CD14-positive monocyte (primary cell): ENCODE results near the gene PSMF1. TPM values are rescaled to one million over a fixed set of nuclear protein-coding genes. Genes with fewer than 3 reads are reported as not detected.
"Not testable (repeated sequence)": the region's sequence is repeated elsewhere in the genome, so short reads cannot be mapped to it uniquely, and the experiment has no call there.

Source experiments
- DNase-seq, 3 donors: peaks; one replicate each; pipeline ENCODE4 v3.0.0-alpha.2; 2011 to 2022
- H2AFZ ChIP-seq: 2 replicates; pipeline ENCODE4 v1.6.0; 2012; ENCODE audit warnings: mild to moderate bottlenecking, low read depth, low read length, inconsistent platforms; ENCODE audit not compliant: insufficient read depth, poor library complexity, severe bottlenecking
- H3K27ac ChIP-seq, 2 donors: 1 replicate in 1 of 2; 2 replicates in 1 of 2; pipeline ENCODE4 v1.5.1; 2012 to 2013; ENCODE audit warnings: low read length in 2 of 2, control low read depth in 1 of 2, inconsistent platforms in 1 of 2, low read depth in 1 of 2, mild to moderate bottlenecking in 1 of 2
- H3K27me3 ChIP-seq, 2 donors: one replicate each; pipeline versions ENCODE4 v1.6.0 to v1.6.1; 2011 to 2013; ENCODE audit warnings: low read length in 2 of 2; ENCODE audit not compliant: control insufficient read depth in 2 of 2, insufficient read depth in 2 of 2
- H3K36me3 ChIP-seq, 2 donors: replicated peaks in 1 of 2; 1 replicate in 1 of 2; 2 replicates in 1 of 2; pipeline versions ENCODE4 v1.5.1 to v1.6.1; 2012 to 2013; ENCODE audit warnings: low read length in 2 of 2, control low read depth in 1 of 2, inconsistent platforms in 1 of 2, mild to moderate bottlenecking in 1 of 2; ENCODE audit not compliant: insufficient read depth in 2 of 2, control insufficient read depth in 1 of 2
- H3K4me1 ChIP-seq, 2 donors: 1 replicate in 1 of 2; 2 replicates in 1 of 2; pipeline versions ENCODE4 v1.5.1 to v1.6.1; 2012 to 2013; ENCODE audit warnings: low read length in 2 of 2, control low read depth in 1 of 2, inconsistent platforms in 1 of 2, mild to moderate bottlenecking in 1 of 2, moderate library complexity in 1 of 2; ENCODE audit not compliant: insufficient read depth in 2 of 2, control insufficient read depth in 1 of 2
- H3K4me2 ChIP-seq: replicated peaks from 2 replicates; pipeline ENCODE3; 2012; ENCODE audit warnings: low read length, moderate library complexity, mild to moderate bottlenecking; ENCODE audit not compliant: poor library complexity, severe bottlenecking; ENCODE audit errors: extremely low read depth
- H3K4me3 ChIP-seq, 3 experiments: fragments of 200-600 bp in 1 of 3; sonication (generic) in 1 of 3; replicated peaks in 1 of 3; 1 replicate in 2 of 3; 2 replicates in 1 of 3; pipeline ENCODE4 v1.5.1; 2011 to 2013; ENCODE audit warnings: low read length in 3 of 3, mild to moderate bottlenecking in 3 of 3, control low read depth in 2 of 3, low read depth in 2 of 3, inconsistent platforms in 1 of 3, moderate library complexity in 1 of 3
- H3K79me2 ChIP-seq: 2 replicates; pipeline ENCODE4 v1.6.0; 2012; ENCODE audit warnings: mild to moderate bottlenecking, control low read depth, inconsistent platforms, low read length, moderate library complexity; ENCODE audit not compliant: insufficient read depth
- H3K9ac ChIP-seq: 2 replicates; pipeline ENCODE4 v1.6.0; 2017; ENCODE audit warnings: low read length, mild to moderate bottlenecking; ENCODE audit not compliant: insufficient read depth, poor library complexity, severe bottlenecking
- H3K9me3 ChIP-seq, 2 donors: replicated peaks in 1 of 2; 1 replicate in 1 of 2; 2 replicates in 1 of 2; pipeline versions ENCODE4 v1.5.1 to v1.6.1; 2012 to 2013; ENCODE audit warnings: low read length in 2 of 2, control low read depth in 1 of 2; ENCODE audit not compliant: control insufficient read depth in 1 of 2, insufficient read depth in 1 of 2
- H4K20me1 ChIP-seq: 2 replicates; pipeline ENCODE4 v1.6.0; 2012; ENCODE audit warnings: mild to moderate bottlenecking, low read length, control low read depth, moderate library complexity; ENCODE audit not compliant: insufficient read depth
- H3K27ac Mint-ChIP-seq, 7 donors: one replicate each; pipeline ENCODE4 v1.8.0; 2020; ENCODE audit warnings: mild to moderate bottlenecking in 7 of 7, mixed read lengths in 7 of 7, moderate library complexity in 6 of 7, inconsistent platforms in 2 of 7
- H3K27me3 Mint-ChIP-seq, 3 donors: one replicate each; pipeline ENCODE4 v1.8.0; 2021 to 2022; ENCODE audit warnings: low read depth in 3 of 3, mild to moderate bottlenecking in 3 of 3, mixed read lengths in 3 of 3, moderate library complexity in 3 of 3, inconsistent platforms in 1 of 3
- H3K36me3 Mint-ChIP-seq, 2 donors: one replicate each; pipeline ENCODE4 v1.8.0; 2020; ENCODE audit warnings: mixed read lengths in 2 of 2, inconsistent platforms in 1 of 2, mild to moderate bottlenecking in 1 of 2
- H3K4me1 Mint-ChIP-seq: one replicate; pipeline ENCODE4 v1.8.0; 2020; ENCODE audit warnings: mild to moderate bottlenecking, mixed read lengths
- H3K4me3 Mint-ChIP-seq, 2 donors: one replicate each; pipeline ENCODE4 v1.8.0; 2020; ENCODE audit warnings: mild to moderate bottlenecking in 2 of 2, mixed read lengths in 2 of 2, moderate library complexity in 1 of 2
- H3K9me3 Mint-ChIP-seq, 7 donors: one replicate each; pipeline ENCODE4 v1.8.0; 2020 to 2022; ENCODE audit warnings: mixed read lengths in 7 of 7, mild to moderate bottlenecking in 6 of 7, moderate library complexity in 6 of 7, inconsistent platforms in 2 of 7
- CTCF ChIP-seq: fragments of 200-600 bp; IDR thresholded peaks from one replicate; pipeline ENCODE4 v1.8.0; 2022; ENCODE audit warnings: antibody characterized with exemption, mild to moderate bottlenecking
- WGBS: methylation state at CpG from one replicate; pipeline ENCODE4 v1.1.5; 2013; ENCODE audit warnings: missing lambda C conversion rate; ENCODE audit not compliant: insufficient coverage; 5-methylcytosine and 5-hydroxymethylcytosine counted together
- intact Hi-C, 2 donors: fragments of 100-400 bp; cut with micrococcal nuclease; formaldehyde crosslinking; loops; one replicate each; pipeline versions ENCODE4 v1.15.0 to v1.15.1; 2023
- polyA plus RNA-seq, 3 donors: library from polyadenylated mRNA; depleted of rRNA in 1 of 3; unstranded in 2 of 3; stranded (reverse) in 1 of 3; fragments of 300-500 nt in 2 of 3; fragments of >200 nt in 1 of 3; fragmentation: Illumina TruSeq in 2 of 3; gene quantifications; 1 replicate in 2 of 3; 2 replicates in 1 of 3; pipeline ENCODE4 v1.2.3, GENCODE V29; 2012 to 2021

Gene PSMF1
- polyA plus RNA-seq, 3 donors: 103 to 349 (median 138) TPM

- peaks cover 68 to 73% of the 10 kb centered on the region in 2 donors for H3K36me3 Mint-ChIP-seq
- intact Hi-C loops: no loop called here
- H3K36me3 ChIP-seq: peaks cover 67 to 91% of the 10 kb centered on the region in 2 donors
Measured at GRCh38 chr20:1146957-1147356, 28.6 kb downstream of the PSMF1 start.

GRCh38 chr20:1149812-1150211 is 31.4 kb downstream of the PSMF1 start:
- H3K4me1 Mint-ChIP-seq: not testable (repeated sequence)

More at GRCh38 chr20:1146957-1147356, 28.6 kb downstream of the PSMF1 start:
- Histone ChIP-seq H3K4me1 (no peaks in the 10 kb centered on the region), H3K79me2 (peaks cover 9% of the 10 kb centered on the region), H3K4me3 (no peak overlapping the region), H3K9ac (no peak overlapping the region), H3K9me3 (no peaks in the 10 kb centered on the region), H3K27ac (no peak overlapping the region), H3K27me3 (no peaks in the 10 kb centered on the region), H4K20me1 (peaks cover 67% of the 10 kb centered on the region), H2AFZ (no peak overlapping the region), H3K4me2 (no peak overlapping the region)
- no peaks in the 10 kb centered on the region for H3K4me1 Mint-ChIP-seq
- no peak for TF ChIP-seq CTCF
- no peak overlapping the region for H3K27ac Mint-ChIP-seq
- H3K9me3 Mint-ChIP-seq: no peaks in the 10 kb centered on the region
- DNase-seq: no peak
- H3K27me3 Mint-ChIP-seq: peaks cover 0 to 3% (median 0%) of the 10 kb centered on the region in 3 donors
- WGBS: no CpG with 5 or more reads among the region's 5 CpGs
- H3K4me3 Mint-ChIP-seq: no peak overlapping the region

More at GRCh38 chr20:1149812-1150211, 31.4 kb downstream of the PSMF1 start:
- H3K79me2 ChIP-seq, H3K4me1 ChIP-seq, H3K4me2 ChIP-seq, H3K27ac Mint-ChIP-seq, H3K27me3 Mint-ChIP-seq, H2AFZ ChIP-seq, H3K4me3 Mint-ChIP-seq, H3K9me3 Mint-ChIP-seq, H3K9ac ChIP-seq, H3K27ac ChIP-seq, DNase-seq, H3K9me3 ChIP-seq, H3K27me3 ChIP-seq, H3K4me3 ChIP-seq, intact Hi-C loops: not testable (repeated sequence)
- no CpG with 5 or more reads among the region's 2 CpGs for WGBS
- peaks cover 68 to 78% of the 10 kb centered on the region in 2 donors for H3K36me3 Mint-ChIP-seq
- H4K20me1 ChIP-seq: peaks cover 79% of the 10 kb centered on the region
- H3K36me3 ChIP-seq: peaks cover 64 to 96% of the 10 kb centered on the region in 2 donors
